ENCODE data around the gene HPS5. TPM values are rescaled to one million over a fixed set of nuclear protein-coding genes. Genes with fewer than 3 reads are reported as not detected.

Gene HPS5, protein sequence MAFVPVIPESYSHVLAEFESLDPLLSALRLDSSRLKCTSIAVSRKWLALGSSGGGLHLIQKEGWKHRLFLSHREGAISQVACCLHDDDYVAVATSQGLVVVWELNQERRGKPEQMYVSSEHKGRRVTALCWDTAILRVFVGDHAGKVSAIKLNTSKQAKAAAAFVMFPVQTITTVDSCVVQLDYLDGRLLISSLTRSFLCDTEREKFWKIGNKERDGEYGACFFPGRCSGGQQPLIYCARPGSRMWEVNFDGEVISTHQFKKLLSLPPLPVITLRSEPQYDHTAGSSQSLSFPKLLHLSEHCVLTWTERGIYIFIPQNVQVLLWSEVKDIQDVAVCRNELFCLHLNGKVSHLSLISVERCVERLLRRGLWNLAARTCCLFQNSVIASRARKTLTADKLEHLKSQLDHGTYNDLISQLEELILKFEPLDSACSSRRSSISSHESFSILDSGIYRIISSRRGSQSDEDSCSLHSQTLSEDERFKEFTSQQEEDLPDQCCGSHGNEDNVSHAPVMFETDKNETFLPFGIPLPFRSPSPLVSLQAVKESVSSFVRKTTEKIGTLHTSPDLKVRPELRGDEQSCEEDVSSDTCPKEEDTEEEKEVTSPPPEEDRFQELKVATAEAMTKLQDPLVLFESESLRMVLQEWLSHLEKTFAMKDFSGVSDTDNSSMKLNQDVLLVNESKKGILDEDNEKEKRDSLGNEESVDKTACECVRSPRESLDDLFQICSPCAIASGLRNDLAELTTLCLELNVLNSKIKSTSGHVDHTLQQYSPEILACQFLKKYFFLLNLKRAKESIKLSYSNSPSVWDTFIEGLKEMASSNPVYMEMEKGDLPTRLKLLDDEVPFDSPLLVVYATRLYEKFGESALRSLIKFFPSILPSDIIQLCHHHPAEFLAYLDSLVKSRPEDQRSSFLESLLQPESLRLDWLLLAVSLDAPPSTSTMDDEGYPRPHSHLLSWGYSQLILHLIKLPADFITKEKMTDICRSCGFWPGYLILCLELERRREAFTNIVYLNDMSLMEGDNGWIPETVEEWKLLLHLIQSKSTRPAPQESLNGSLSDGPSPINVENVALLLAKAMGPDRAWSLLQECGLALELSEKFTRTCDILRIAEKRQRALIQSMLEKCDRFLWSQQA
- total RNA-seq: 10 to 100 TPM in 1 of 2 donors, 1 to 10 TPM in 1; 8.4 to 12.9 TPM
- long read RNA-seq, full-length matches to known transcripts: 1 of 6 reads
- long read RNA-seq, partial matches to known transcripts: 2 of 6 reads
- long read RNA-seq, other reads (novel, unspliced or antisense): 3 of 6 reads

DNA sequence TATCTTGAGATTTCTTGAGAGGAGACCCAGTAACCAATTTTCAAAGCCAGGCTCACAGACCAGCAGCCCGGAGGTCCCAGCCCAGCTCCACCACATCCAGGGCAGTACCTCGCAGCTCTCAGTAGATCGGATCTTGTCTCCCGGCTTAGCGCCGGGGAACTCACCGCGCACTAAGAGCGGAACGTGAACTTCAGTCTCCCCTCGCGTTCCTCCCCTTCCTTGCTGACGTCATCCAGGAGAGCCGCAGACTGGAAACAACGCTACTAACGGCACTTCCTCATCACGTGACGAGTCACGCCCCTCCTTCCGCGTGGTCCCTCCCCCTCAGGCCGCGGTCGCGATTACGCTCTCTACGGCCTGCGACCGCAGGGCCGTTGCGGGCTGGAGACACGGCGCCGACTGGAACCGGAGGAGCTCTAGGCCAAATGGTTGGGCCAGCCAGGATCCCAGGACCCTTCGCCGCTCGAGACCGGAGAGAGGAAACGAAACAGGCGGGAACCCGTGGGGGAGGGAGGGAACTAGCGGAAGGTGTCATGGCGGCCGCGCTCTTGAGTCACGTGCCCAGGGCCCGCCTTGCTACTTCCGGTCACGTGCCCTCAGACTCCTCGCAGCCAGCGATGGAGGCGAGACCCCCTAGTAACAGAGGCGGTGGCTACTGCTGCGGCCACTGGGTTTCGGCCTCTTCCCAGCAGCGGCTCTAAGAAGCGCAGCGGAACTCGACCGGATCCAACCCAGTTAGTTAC, at the start of gene HPS5, which contains the start of gene GTF2H1:
Gene HPS5 (minus strand): TSS at position 172 of the 743 bp plus-strand sequence. CDS start 4,282 bp downstream, outside the sequence.
Gene GTF2H1 (plus strand): TSS at position 599 of the 743 bp plus-strand sequence. CDS start 10,508 bp downstream, outside the sequence.
- intact Hi-C loops (cut with DNase I, micrococcal nuclease): loop anchor here in 1 of 2 donors (5.0 kb wide), 1 partner anchor 75 kb away; no protein-coding TSS in a partner anchor
- ATAC-seq (peak; percentile 97), DNase-seq (peak; percentile 96 to 98)

DNA sequence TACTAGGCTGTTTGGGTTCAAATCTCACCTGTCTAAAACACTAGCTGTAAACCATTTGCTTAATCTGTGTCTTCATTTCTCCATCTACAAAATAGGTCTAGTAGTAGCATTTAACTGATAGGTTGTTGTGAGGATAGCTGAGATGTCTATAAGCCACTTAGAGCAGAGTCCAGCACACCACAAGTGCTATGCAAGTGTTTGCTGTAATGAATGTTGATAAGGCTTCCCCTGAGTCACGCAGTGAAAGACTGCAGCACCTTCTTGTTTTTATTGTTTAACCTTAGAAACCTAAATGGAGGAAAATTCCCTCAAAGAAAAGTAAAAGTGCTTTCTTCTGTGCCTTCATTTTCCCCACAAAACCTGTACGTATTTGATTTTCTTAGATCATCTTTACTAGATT, 49.3 kb upstream of the HPS5 start:
- ATAC-seq: peak; percentile 83
- no peak for DNase-seq
- intact Hi-C loops (cut with DNase I, micrococcal nuclease): no loop called here

DNA sequence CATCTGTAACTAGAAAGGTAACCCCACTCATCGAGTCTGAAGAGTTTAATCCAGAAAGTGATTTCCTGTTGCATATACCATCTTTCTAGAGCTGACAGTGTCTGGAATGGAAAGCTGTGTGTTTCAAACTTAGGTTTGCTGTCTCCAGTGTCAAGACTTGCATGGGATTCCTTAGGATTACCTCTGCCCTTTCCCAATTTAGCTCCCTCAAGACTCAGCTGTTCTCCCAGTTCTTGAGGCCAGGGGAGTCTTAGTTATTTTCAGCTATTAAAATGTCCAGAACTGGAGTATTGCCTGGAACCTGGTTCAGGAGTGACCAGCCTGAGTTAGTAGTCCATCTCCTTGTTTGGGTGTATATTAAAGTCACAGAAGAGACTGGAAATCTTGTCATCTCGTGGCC, 47.5 kb upstream of the HPS5 start:
- intact Hi-C loops (cut with DNase I, micrococcal nuclease): no loop called here
- ATAC-seq: no peak
- DNase-seq: no peak

DNA sequence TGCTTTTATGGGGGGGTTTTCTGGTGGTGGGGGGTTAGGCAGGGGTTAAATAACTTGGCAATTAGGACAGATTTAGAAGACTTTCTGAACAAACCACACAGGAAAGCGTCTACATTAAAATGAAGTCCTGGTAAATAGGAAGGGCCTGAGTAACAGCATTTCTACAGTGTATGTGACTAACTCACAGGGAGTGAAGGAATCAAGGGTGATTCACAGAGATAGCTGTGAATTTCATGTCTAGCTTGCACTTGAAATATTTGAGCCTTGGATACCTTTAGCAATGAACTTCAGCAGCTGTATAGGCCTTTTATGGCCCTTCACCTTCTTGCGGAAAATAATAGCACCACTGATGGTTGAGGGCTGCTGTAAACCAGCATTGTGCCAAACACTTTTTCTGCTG, 46.3 kb upstream of the HPS5 start:
- intact Hi-C loops (cut with DNase I, micrococcal nuclease): no loop called here
- DNase-seq: no peak
- no peak for ATAC-seq

DNA sequence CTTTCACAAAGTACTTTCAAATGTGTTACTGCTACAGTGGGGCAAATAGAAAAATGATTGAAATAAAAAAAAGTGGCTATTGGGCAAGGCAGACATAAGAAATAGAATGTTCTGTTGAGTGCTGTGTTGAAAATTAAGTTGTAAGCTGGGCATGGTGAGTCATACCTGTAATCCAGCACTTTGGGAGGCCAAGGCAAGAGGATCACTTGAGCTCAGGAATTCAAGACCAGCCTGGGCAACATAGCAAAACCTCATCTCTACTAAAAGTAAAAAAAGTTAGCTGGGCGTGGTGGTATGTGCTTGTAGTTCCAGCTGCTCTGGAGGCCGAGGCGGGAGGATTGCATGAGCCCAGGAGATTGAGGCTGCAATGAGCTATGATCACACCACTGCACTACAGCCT, 45.5 kb upstream of the HPS5 start:
- no peak for ATAC-seq
- no peak for DNase-seq
- intact Hi-C loops (cut with DNase I, micrococcal nuclease): no loop called here

DNA sequence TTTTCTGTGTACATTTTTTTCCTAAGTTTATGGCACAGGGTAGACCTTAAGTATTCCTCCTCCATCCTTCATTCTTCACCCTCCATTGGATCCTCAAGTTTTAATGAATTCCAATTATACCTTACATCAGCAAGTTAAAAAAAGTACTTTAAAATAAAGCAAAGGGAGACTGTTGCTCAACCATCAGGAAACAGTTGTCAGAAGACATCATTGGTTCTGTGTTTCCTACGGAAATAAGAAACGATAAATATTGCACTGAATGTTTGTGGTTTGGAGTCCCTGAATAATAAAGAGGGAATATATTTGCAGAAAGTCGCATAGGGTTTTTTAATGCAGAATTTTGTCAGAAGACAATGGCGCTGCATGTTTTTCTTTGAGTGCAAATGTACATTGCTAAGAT, 44.3 kb upstream of the HPS5 start:
- ATAC-seq: no peak

DNA sequence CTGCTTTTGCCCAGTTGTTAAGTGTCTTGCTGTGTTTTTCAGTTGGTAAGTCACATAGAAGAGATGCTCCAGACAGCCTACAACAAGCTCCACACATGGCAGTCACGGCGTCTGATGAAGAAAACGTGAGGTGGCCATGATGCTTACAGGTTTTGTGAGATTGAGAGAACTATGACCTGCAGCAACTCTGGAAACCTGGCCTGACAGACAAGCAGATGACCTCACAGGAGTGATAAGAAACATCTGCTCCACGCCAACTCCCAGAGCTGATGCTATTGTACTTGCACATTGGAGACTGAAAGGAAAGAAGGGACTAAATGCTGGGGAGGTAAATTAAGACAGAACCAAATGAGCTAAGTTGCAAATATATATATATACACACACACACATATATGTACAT, 43.8 kb upstream of the HPS5 start:
- DNase-seq: no peak
- no peak for ATAC-seq
- intact Hi-C loops (cut with DNase I, micrococcal nuclease): no loop called here

More for the DNA sequence above, 44.3 kb upstream of the HPS5 start:
- intact Hi-C loops (cut with DNase I, micrococcal nuclease): no loop called here
- no peak for DNase-seq

DNA sequence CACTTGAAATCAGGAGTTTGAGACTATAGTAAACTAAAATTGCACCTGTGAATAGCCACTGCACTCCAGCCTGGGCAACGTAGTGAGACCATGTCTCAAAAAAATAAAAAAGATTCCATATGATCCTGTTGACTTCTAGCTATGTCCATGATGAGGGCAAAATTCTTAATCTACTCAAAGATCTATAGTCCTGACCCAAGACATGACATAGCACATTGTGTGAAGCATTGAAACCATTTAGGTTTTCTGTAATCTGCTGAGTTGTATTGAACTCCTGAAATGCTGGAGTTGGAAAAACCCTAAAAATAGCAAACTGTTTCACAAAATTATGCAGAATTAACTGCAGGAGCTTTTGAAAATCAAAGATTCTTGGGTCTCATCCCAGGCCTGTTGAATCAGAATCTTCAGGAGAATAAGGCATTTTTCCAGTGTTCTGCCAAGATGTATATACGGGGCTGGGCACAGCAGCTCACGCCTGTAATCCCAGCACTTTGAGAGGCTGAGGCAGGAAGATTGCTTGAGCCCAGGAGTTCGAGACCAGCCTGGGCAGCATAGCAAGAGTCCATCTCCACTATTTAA, 42.6 kb upstream of the HPS5 start:
- DNase-seq (no peak), ATAC-seq (no peak)
- intact Hi-C loops (cut with DNase I, micrococcal nuclease): no loop called here

DNA sequence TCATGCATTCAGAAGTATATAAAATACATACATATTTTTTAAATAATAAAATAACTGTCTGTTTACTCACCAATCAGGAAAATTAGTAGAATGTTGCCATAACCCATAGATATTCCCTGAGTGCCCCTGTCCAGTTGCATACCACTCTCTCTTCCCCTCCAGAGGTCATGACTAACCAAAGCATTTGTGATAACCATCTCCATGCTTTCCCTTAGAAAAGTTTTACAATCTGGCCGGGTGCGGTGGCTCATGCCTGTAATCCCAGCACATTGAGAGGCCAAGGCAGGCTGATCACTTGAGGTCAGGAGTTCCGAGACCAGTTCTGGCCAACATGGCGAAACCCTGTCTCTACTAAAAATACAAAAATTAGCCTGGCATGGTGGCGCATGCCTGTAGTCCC, 39.2 kb upstream of the HPS5 start:
- intact Hi-C loops (cut with DNase I, micrococcal nuclease): no loop called here
- no peak for ATAC-seq
- DNase-seq: no peak

DNA sequence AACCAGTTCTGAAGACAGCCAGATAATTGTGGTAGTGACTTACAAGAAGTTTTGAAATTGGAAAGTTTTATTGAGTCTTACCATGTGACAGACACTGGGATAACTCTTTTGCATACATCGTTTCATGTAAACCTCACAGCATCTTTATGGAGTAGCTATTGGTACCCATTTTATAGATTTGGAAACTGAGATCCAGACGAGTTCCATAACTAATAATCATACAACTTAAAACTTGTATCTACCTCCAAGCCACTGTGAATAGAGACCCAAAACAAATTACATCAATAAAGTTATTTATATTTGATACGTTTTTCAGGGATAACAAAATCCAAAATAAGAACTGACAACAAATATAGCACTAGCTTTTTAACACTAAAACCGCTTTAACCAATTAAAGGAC, 36.7 kb upstream of the HPS5 start:
- DNase-seq: no peak
- intact Hi-C loops (cut with DNase I, micrococcal nuclease): no loop called here
- ATAC-seq: no peak

DNA sequence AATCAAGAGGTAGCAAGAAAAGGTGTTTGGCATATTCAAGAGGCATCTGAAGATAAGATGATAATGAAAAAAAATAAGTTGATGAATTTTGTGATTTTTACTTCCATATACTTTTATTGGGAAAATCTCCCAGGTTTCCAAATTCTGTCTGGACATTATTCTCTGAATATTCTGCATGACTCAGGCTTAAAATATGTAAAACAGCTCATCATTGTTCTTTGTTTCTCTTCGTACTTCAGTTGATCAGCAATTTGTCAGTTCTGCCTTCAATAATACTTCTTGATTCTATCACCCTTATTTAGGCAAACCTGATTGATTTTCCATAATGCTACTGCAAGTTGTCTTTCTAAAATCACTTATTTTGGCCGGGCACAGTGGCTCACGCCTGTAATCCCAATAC, 30.6 kb upstream of the HPS5 start:
- intact Hi-C loops (cut with DNase I, micrococcal nuclease): no loop called here
- ATAC-seq: no peak
- no peak for DNase-seq

DNA sequence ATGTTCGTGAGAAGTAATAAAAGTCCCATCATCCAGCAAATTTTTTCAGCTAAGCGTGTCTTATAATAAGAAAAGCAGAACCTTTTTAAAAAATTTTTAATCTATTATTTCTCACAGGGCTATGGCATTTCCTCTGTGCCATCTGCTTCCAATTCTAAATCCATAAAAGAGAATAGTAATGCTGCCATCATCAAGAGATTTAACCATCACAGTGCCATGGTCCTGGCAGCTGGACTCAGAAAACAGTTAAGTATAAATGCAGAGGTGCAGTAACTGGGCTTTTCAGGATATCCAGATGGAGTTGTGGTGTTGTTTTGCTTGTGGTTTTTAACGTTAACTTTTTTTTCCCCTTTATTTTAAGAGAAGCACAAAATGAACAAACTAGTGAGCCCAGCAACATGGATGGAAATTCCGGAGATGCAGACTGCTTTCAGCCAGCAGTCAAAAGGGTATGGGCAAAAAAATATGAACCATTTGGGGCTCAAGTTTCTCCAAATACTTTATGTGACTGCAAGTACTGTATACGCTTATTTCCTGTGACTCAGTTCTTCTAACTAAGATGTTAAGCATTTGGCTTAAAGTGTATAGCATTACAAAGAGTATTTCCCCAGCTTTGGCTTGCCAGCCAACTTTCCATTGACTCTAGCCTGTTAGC, 25.7 kb upstream of the HPS5 start:
- DNase-seq (no peak), ATAC-seq (no peak)
- intact Hi-C loops (cut with DNase I, micrococcal nuclease): no loop called here

DNA sequence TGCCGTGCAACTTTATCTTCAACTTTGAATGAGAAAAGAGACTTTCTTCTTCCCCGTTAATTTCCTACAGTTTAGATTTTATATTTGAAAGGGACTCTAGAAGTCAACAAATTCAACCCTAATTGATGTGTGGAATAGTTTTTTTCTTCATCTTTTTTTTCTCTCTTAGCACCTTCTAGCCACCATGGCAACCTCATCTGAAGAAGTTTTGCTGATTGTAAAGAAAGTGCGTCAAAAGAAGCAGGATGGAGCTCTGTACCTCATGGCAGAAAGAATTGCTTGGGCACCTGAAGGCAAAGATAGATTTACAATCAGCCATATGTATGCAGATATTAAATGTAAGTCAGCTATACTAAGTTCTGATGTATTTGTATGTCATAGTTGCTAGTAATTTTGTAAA, 11.0 kb upstream of the HPS5 start:
- ATAC-seq (no peak), DNase-seq (no peak)
- intact Hi-C loops (cut with DNase I, micrococcal nuclease): no loop called here

DNA sequence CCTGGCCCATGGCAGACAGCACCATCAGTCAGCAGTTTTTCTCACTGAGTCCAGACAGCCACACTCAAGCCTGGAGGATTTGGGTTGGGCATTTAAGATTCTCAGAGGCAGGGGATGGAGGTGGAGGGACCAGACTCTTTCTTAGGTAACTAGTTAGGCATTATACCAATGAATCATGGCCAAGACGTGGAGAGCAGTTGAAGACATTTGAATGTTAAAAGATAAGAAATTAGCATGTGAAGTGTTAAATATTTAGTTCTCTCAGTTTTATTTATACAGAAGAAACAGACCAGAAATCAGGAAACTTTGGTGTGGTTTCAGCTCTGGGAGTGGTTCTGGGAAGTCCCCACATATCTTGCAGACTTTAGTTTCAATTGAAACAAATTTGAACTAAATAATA, 10.4 kb upstream of the HPS5 start:
- no peak for DNase-seq
- intact Hi-C loops (cut with DNase I, micrococcal nuclease): no loop called here

DNA sequence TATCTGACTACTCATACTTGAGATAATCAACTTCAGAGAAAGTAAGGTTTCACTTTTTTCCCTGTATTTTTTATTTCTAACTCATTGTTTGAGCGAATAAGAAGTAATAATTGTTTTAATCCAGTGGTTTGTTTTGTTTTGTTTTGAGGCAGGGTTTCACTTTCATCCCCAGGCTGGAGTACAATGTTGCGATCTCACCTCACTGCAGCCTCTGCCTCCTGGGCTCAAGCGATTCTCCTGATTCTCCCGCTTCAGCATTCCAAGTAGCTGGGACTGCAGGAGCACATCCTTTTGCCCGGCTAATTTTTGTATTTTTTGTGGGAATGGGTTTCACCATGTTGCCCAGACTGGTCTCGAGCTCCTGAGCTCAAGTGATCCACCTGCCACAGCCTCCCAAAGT, 9.0 kb upstream of the HPS5 start:
- ATAC-seq (no peak), DNase-seq (no peak)
- intact Hi-C loops (cut with DNase I, micrococcal nuclease): no loop called here

More for the DNA sequence above, 10.4 kb upstream of the HPS5 start:
- ATAC-seq: no peak

DNA sequence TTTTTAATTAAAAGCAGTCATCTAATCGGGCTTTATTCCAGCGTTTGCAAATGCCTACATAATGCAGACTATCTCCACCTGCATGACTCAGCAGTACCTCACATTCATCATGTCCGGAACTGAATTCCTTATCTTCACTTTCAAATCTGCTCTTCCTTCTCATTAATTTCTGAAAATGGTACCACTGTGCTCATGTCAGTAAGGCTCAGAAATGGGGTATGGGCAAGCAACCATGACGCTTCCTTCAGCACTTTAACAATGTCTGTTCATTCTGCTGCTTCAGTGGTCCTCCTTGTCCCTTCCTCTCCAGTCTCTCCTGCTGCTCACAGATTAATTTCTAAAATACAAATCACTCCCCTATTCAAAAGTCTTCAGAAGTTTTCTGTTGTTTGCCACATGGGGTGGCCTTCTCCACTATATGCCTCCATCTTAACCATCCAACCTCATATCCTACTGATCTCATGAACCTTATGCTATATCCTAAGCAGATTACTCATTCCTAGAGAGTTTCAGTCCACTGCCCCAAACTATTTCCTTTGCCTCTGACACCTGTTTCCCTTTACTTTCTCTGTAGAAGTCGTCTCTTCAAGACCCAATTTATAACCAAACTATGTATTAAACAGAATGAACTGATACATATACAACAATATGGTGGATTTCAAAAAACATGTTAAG, 7.4 kb upstream of the HPS5 start:
- intact Hi-C loops (cut with DNase I, micrococcal nuclease): no loop called here
- DNase-seq (no peak), ATAC-seq (no peak)

DNA sequence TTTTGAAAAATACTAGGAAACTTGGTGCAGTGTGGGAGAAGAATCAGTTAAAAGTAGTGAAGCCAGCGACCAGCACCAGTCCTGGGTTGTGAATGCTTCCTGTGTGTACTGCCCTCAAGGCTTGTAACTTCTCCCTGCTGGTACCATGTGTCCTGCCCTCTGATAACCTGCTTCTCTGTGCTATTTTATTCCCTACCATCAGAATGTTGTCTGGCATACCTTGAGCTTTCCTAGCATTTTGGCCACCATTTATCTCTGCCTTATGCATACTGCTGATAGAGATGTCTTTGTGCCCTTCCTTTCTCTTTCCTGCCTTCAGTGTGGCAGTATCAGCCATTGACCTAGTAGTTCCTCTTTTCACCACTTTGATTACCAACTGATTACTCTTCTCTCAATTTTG, 2.4 kb upstream of the HPS5 start:
- DNase-seq (no peak), ATAC-seq (no peak)
- intact Hi-C loops (cut with DNase I, micrococcal nuclease): loop anchor here in 1 of 2 donors (5.0 kb wide), 1 partner anchor 73 kb away; no protein-coding TSS in a partner anchor
